CD4-positive, alpha-beta T cell treated with Interleukin-15 for 1 hour (primary cell): Measurements from ENCODE around the gene GLO1.

Source experiments
- DNase-seq: peaks from one replicate; pipeline ENCODE4 v3.0.0-alpha.2; 2020

GLO1 gene

GRCh38 chr6:38702558-38703397, at the start of gene GLO1:
TSS of gene GLO1 (minus strand) at chr6:38703145. CDS start at chr6:38703054, 91 bp downstream.
- DNase-seq, result peak; percentile 97

GRCh38 chr6:38750968-38751615, 48.1 kb upstream of the GLO1 start:
- no peak for DNase-seq

- DNase-seq, result no peak
Observed at GRCh38 chr6:38749473-38749872, 46.5 kb upstream of the GLO1 start.

GRCh38 chr6:38739532-38739931, 36.6 kb upstream of the GLO1 start:
- no peak for DNase-seq

- no peak for DNase-seq
Observed at GRCh38 chr6:38738261-38738660, 35.3 kb upstream of the GLO1 start.

- no peak for DNase-seq
Observed at GRCh38 chr6:38736951-38737350, 34.0 kb upstream of the GLO1 start.

GRCh38 chr6:38730140-38730862, 27.4 kb upstream of the GLO1 start:
- no peak for DNase-seq

- no peak for DNase-seq
Observed at GRCh38 chr6:38728203-38728602, 25.3 kb upstream of the GLO1 start.

- DNase-seq, result no peak
Observed at GRCh38 chr6:38725414-38726183, 22.7 kb upstream of the GLO1 start.

GRCh38 chr6:38724343-38724742, 21.4 kb upstream of the GLO1 start:
- no peak for DNase-seq

GRCh38 chr6:38723783-38724182, 20.8 kb upstream of the GLO1 start:
- DNase-seq, result no peak

- DNase-seq, result no peak
Observed at GRCh38 chr6:38722727-38723334, 19.9 kb upstream of the GLO1 start.

- DNase-seq, result no peak
Observed at GRCh38 chr6:38722038-38722437, 19.1 kb upstream of the GLO1 start.

- no peak for DNase-seq
Observed at GRCh38 chr6:38720295-38720694, 17.4 kb upstream of the GLO1 start.

GRCh38 chr6:38719358-38719757, 16.4 kb upstream of the GLO1 start:
- no peak for DNase-seq

GRCh38 chr6:38716825-38717224, 13.9 kb upstream of the GLO1 start:
- DNase-seq, result no peak

- no peak for DNase-seq
Observed at GRCh38 chr6:38715016-38715689, 12.2 kb upstream of the GLO1 start, which contains the start of gene DNAH8. TSS of gene DNAH8 (plus strand) at chr6:38715311. CDS start at chr6:38722810, 7,499 bp downstream.

- DNase-seq, result no peak
Observed at GRCh38 chr6:38714239-38715015, 11.5 kb upstream of the GLO1 start.

- peak; percentile 33 for DNase-seq
Observed at GRCh38 chr6:38713812-38714211, 10.9 kb upstream of the GLO1 start.

GRCh38 chr6:38708496-38708895, 5.6 kb upstream of the GLO1 start:
- DNase-seq, result no peak

GRCh38 chr6:38705924-38706323, 3.0 kb upstream of the GLO1 start:
- no peak for DNase-seq
